Common myeloid progenitor, CD34-positive (primary cell): ENCODE results near the gene KCNQ5.

Experiments
- CTCF ChIA-PET: fragments of 350-600 bp; sonication (Branson Sonifier 250); formaldehyde crosslinking; loops from one replicate; lab custom pipeline; 2021; ENCODE audit warnings: antibody characterized with exemption; lab: Charles Lee
- POLR2A ChIA-PET: fragments of 350-600 bp; sonication (Branson Sonifier 250); formaldehyde crosslinking; loops from one replicate; lab custom pipeline; 2021; ENCODE audit warnings: antibody characterized with exemption; lab: Charles Lee
- DNase-seq, 3 donors: peaks; one replicate each; pipeline versions ENCODE4 v3.0.0 to v3.0.0-alpha.2; 2013
- H3K27ac ChIP-seq, 2 experiments: 1 replicate in 1 of 2; 2 replicates in 1 of 2; pipeline ENCODE4 v1.7.0; 2013; ENCODE audit warnings: inconsistent platforms in 2 of 2, low read length in 2 of 2, mild to moderate bottlenecking in 2 of 2, low read depth in 1 of 2, moderate library complexity in 1 of 2; ENCODE audit not compliant: severe bottlenecking in 2 of 2, insufficient read depth in 1 of 2, poor library complexity in 1 of 2
- H3K27me3 ChIP-seq, 5 experiments: replicated peaks in 2 of 5; 1 replicate in 3 of 5; 2 replicates in 2 of 5; pipeline versions ENCODE4 v1.6.1 to v1.7.0; 2013; ENCODE audit warnings: low read length in 4 of 5, mild to moderate bottlenecking in 2 of 5, moderate library complexity in 2 of 5, inconsistent platforms in 1 of 5; ENCODE audit not compliant: insufficient read depth in 5 of 5, control insufficient read depth in 4 of 5
- H3K36me3 ChIP-seq, 4 experiments: 1 replicate in 2 of 4; 2 replicates in 2 of 4; pipeline versions ENCODE4 v1.6.1 to v1.7.0; 2013; ENCODE audit warnings: low read length in 3 of 4, control low read depth in 1 of 4, mild to moderate bottlenecking in 1 of 4; ENCODE audit not compliant: control insufficient read depth in 4 of 4, insufficient read depth in 4 of 4
- H3K4me1 ChIP-seq, 4 experiments: 1 replicate in 3 of 4; 2 replicates in 1 of 4; pipeline versions ENCODE4 v1.6.1 to v1.7.1; 2013; ENCODE audit warnings: low read length in 3 of 4, mild to moderate bottlenecking in 3 of 4, control low read depth in 1 of 4, inconsistent platforms in 1 of 4, moderate library complexity in 1 of 4; ENCODE audit not compliant: control insufficient read depth in 4 of 4, insufficient read depth in 4 of 4; ENCODE audit errors: control extremely low read depth in 1 of 4
- H3K4me3 ChIP-seq, 7 experiments: 1 replicate in 4 of 7; 2 replicates in 3 of 7; pipeline versions ENCODE4 v1.5.1 to v1.7.0; 2013; ENCODE audit warnings: mild to moderate bottlenecking in 7 of 7, low read length in 6 of 7, moderate library complexity in 6 of 7, inconsistent platforms in 2 of 7, low read depth in 2 of 7, control low read depth in 1 of 7; ENCODE audit not compliant: insufficient read depth in 4 of 7, control insufficient read depth in 1 of 7; ENCODE audit errors: extremely low read depth in 1 of 7
- H3K9me3 ChIP-seq, 5 experiments: 1 replicate in 4 of 5; 2 replicates in 1 of 5; pipeline versions ENCODE4 v1.6.1 to v1.7.1; 2013; ENCODE audit warnings: low read length in 4 of 5, mild to moderate bottlenecking in 2 of 5, inconsistent platforms in 1 of 5, low read depth in 1 of 5, moderate library complexity in 1 of 5; ENCODE audit not compliant: control insufficient read depth in 4 of 5, insufficient read depth in 2 of 5; ENCODE audit errors: control extremely low read depth in 1 of 5
- WGBS: methylation state at CpG from one replicate; pipeline ENCODE4 v1.1.5; 2013; ENCODE audit not compliant: insufficient coverage; 5-methylcytosine and 5-hydroxymethylcytosine counted together

Gene KCNQ5

GRCh38 chr6:72861059-72861458, 239.2 kb downstream of the KCNQ5 start:
- H3K27ac ChIP-seq, result no peak overlapping the region
- peaks cover 4 to 18% (median 8%) of the 10 kb centered on the region in 4 experiments for H3K4me1 ChIP-seq

GRCh38 chr6:72861935-72862432, 240.1 kb downstream of the KCNQ5 start:
- WGBS, result 40% methylated on average over 2 of the region's 2 CpGs
- peak overlapping the region in 1 of 2 experiments; percentile 41 for H3K27ac ChIP-seq
- peaks cover 0 to 5% (median 0%) of the 10 kb centered on the region in 4 experiments for H3K36me3 ChIP-seq
- H3K4me3 ChIP-seq, result no peak overlapping the region
- no peaks in the 10 kb centered on the region for H3K27me3 ChIP-seq
- no peaks in the 10 kb centered on the region for H3K9me3 ChIP-seq
- peaks cover 4 to 18% (median 8%) of the 10 kb centered on the region in 4 experiments for H3K4me1 ChIP-seq
- ChIA-PET CTCF (interaction anchor here (0.6 to 1.8 kb wide), 3 partner anchors 15 to 324 kb away, joined by 3 to 4 read pairs (median 4); no protein-coding TSS in a partner anchor), POLR2A (no interaction called here)
- peak; percentile 16 to 79 (median 65) for DNase-seq

More at GRCh38 chr6:72861059-72861458, 239.2 kb downstream of the KCNQ5 start:
- no peaks in the 10 kb centered on the region for H3K27me3 ChIP-seq
- ChIA-PET CTCF (no interaction called here), POLR2A (no interaction called here)
- DNase-seq, result no peak
- H3K4me3 ChIP-seq, result no peak overlapping the region
- peaks cover 0 to 5% (median 0%) of the 10 kb centered on the region in 4 experiments for H3K36me3 ChIP-seq
- 100% methylated on average over 1 of the region's 2 CpGs for WGBS
- H3K9me3 ChIP-seq, result no peaks in the 10 kb centered on the region

- Histone ChIP-seq H3K4me3 (no peak overlapping the region), H3K4me1 (peaks cover 4 to 18% (median 8%) of the 10 kb centered on the region in 4 experiments), H3K27ac (no peak overlapping the region), H3K27me3 (no peaks in the 10 kb centered on the region), H3K36me3 (peaks cover 0 to 5% (median 0%) of the 10 kb centered on the region in 4 experiments), H3K9me3 (no peaks in the 10 kb centered on the region)
- DNase-seq, result no peak
- ChIA-PET POLR2A (no interaction called here), CTCF (interaction anchor here (1.3 to 1.8 kb wide), 2 partner anchors 11 to 16 kb away, joined by 3 to 4 read pairs; no protein-coding TSS in a partner anchor)
- WGBS, result 50% methylated on average over 1 of the region's 1 CpG
These were observed 241.3 kb downstream of the KCNQ5 start for GRCh38 chr6:72863131-72863530.

- no peak for DNase-seq
- H3K4me1 ChIP-seq, result peaks cover 4 to 18% (median 8%) of the 10 kb centered on the region in 4 experiments
- POLR2A ChIA-PET, result no interaction called here
- H3K36me3 ChIP-seq, result peaks cover 0 to 5% (median 0%) of the 10 kb centered on the region in 4 experiments
- no peaks in the 10 kb centered on the region for H3K9me3 ChIP-seq
- no peak overlapping the region for H3K4me3 ChIP-seq
- CTCF ChIA-PET, result interaction anchor here (0.6 kb wide), 1 partner anchor 239 kb away, joined by 3 read pairs; no protein-coding TSS in a partner anchor
- H3K27ac ChIP-seq, result no peak overlapping the region
- no peaks in the 10 kb centered on the region for H3K27me3 ChIP-seq
- 100% methylated on average over 1 of the region's 1 CpG for WGBS
These were observed 242.4 kb downstream of the KCNQ5 start for GRCh38 chr6:72864236-72864635.

- Histone ChIP-seq H3K27me3 (no peaks in the 10 kb centered on the region), H3K36me3 (peaks cover 0 to 5% (median 0%) of the 10 kb centered on the region in 4 experiments), H3K9me3 (no peaks in the 10 kb centered on the region), H3K27ac (no peak overlapping the region), H3K4me3 (no peak overlapping the region), H3K4me1 (peaks cover 4 to 18% (median 8%) of the 10 kb centered on the region in 4 experiments)
- CTCF ChIA-PET, result interaction anchor here (0.6 kb wide), 1 partner anchor 240 kb away, joined by 3 read pairs; no protein-coding TSS in a partner anchor
- POLR2A ChIA-PET, result no interaction called here
- no peak for DNase-seq
These were observed 242.9 kb downstream of the KCNQ5 start for GRCh38 chr6:72864799-72865198.

GRCh38 chr6:72865467-72865866, 243.6 kb downstream of the KCNQ5 start:
- H3K4me3 ChIP-seq, result no peak overlapping the region
- H3K36me3 ChIP-seq, result peaks cover 0 to 5% (median 0%) of the 10 kb centered on the region in 4 experiments
- H3K27ac ChIP-seq, result no peak overlapping the region
- peaks cover 4 to 18% (median 8%) of the 10 kb centered on the region in 4 experiments for H3K4me1 ChIP-seq
- H3K27me3 ChIP-seq, result no peaks in the 10 kb centered on the region
- 85% methylated on average over 2 of the region's 2 CpGs for WGBS
- no peak for DNase-seq
- POLR2A ChIA-PET, result no interaction called here
- CTCF ChIA-PET, result interaction anchor here (1.5 kb wide), 1 partner anchor 249 kb away, joined by 3 read pairs; no protein-coding TSS in a partner anchor
- H3K9me3 ChIP-seq, result no peaks in the 10 kb centered on the region

GRCh38 chr6:72869621-72870020, 247.8 kb downstream of the KCNQ5 start:
- WGBS, result no CpG with 5 or more reads among the region's 5 CpGs
- no peak for DNase-seq
- no peaks in the 10 kb centered on the region for H3K27me3 ChIP-seq
- H3K36me3 ChIP-seq, result peaks cover 0 to 5% (median 0%) of the 10 kb centered on the region in 4 experiments
- no peaks in the 10 kb centered on the region for H3K4me1 ChIP-seq
- no peak overlapping the region for H3K4me3 ChIP-seq
- ChIA-PET CTCF (no interaction called here), POLR2A (no interaction called here)
- H3K9me3 ChIP-seq, result no peaks in the 10 kb centered on the region
- no peak overlapping the region for H3K27ac ChIP-seq
